Mucosa of stomach (tissue), 1 donor: ENCODE data around the gene IRGQ.
"Not testable (repeated sequence)": the region's sequence is repeated elsewhere in the genome, so short reads cannot be mapped to it uniquely, and the experiment has no call there.

ENCODE experiments used
- H3K27me3 ChIP-seq: one replicate; pipeline ENCODE4 v1.7.0; 2013; ENCODE audit warnings: mild to moderate bottlenecking, low read length; ENCODE audit not compliant: control insufficient read depth, insufficient read depth
- H3K36me3 ChIP-seq: one replicate; pipeline ENCODE4 v1.7.0; 2013; ENCODE audit warnings: low read length; ENCODE audit not compliant: control insufficient read depth, insufficient read depth
- H3K4me1 ChIP-seq: one replicate; pipeline ENCODE4 v1.7.0; 2013; ENCODE audit warnings: mild to moderate bottlenecking, low read length; ENCODE audit not compliant: control insufficient read depth, insufficient read depth
- H3K4me3 ChIP-seq: one replicate; pipeline ENCODE4 v1.7.0; 2013; ENCODE audit warnings: low read length
- H3K9ac ChIP-seq: one replicate; pipeline ENCODE4 v1.7.0; 2013; ENCODE audit warnings: mild to moderate bottlenecking, low read length, moderate library complexity
- H3K9me3 ChIP-seq: one replicate; pipeline ENCODE4 v1.7.0; 2013; ENCODE audit warnings: mild to moderate bottlenecking, low read length, moderate library complexity; ENCODE audit not compliant: control insufficient read depth
- donor health status: Pancreatic carcinoma.

Gene IRGQ

GRCh38 chr19:43555185-43555770 is 40.7 kb downstream of the IRGQ start:
- Histone ChIP-seq H3K4me1 (no peaks in the 10 kb centered on the region), H3K9ac (no peak overlapping the region), H3K27me3 (no peaks in the 10 kb centered on the region), H3K36me3 (peaks cover 14% of the 10 kb centered on the region), H3K4me3 (no peak overlapping the region), H3K9me3 (no peaks in the 10 kb centered on the region)

GRCh38 chr19:43554317-43554895 is 41.5 kb downstream of the IRGQ start:
- Histone ChIP-seq H3K4me1 (no peaks in the 10 kb centered on the region), H3K9me3 (no peaks in the 10 kb centered on the region), H3K9ac (no peak overlapping the region), H3K27me3 (no peaks in the 10 kb centered on the region), H3K4me3 (no peak overlapping the region), H3K36me3 (peaks cover 14% of the 10 kb centered on the region)

- H3K36me3 ChIP-seq, result peaks cover 14% of the 10 kb centered on the region
Measured at GRCh38 chr19:43553656-43554055, 42.3 kb downstream of the IRGQ start.

GRCh38 chr19:43552616-43553015 is 43.3 kb downstream of the IRGQ start:
- Histone ChIP-seq H3K4me1 (no peaks in the 10 kb centered on the region), H3K27me3 (no peaks in the 10 kb centered on the region), H3K4me3 (no peak overlapping the region), H3K36me3 (peaks cover 14% of the 10 kb centered on the region), H3K9me3 (no peaks in the 10 kb centered on the region), H3K9ac (no peak overlapping the region)

More at GRCh38 chr19:43553656-43554055, 42.3 kb downstream of the IRGQ start:
- no peaks in the 10 kb centered on the region for H3K27me3 ChIP-seq
- no peak overlapping the region for H3K4me3 ChIP-seq
- H3K9ac ChIP-seq, result no peak overlapping the region
- no peaks in the 10 kb centered on the region for H3K4me1 ChIP-seq
- H3K9me3 ChIP-seq, result no peaks in the 10 kb centered on the region

GRCh38 chr19:43552198-43552450 is 43.8 kb downstream of the IRGQ start:
- Histone ChIP-seq H3K4me3 (no peak overlapping the region), H3K36me3 (peaks cover 14% of the 10 kb centered on the region), H3K4me1 (no peaks in the 10 kb centered on the region), H3K9me3 (no peaks in the 10 kb centered on the region), H3K27me3 (no peaks in the 10 kb centered on the region), H3K9ac (no peak overlapping the region)

GRCh38 chr19:43551399-43552197 is 44.3 kb downstream of the IRGQ start:
- Histone ChIP-seq H3K36me3 (peaks cover 14% of the 10 kb centered on the region), H3K4me1 (no peaks in the 10 kb centered on the region), H3K27me3 (no peaks in the 10 kb centered on the region), H3K9ac (no peak overlapping the region), H3K4me3 (no peak overlapping the region), H3K9me3 (no peaks in the 10 kb centered on the region)

- Histone ChIP-seq H3K36me3 (peaks cover 7% of the 10 kb centered on the region), H3K9ac (no peak overlapping the region), H3K27me3 (no peaks in the 10 kb centered on the region), H3K4me3 (no peak overlapping the region), H3K9me3 (no peaks in the 10 kb centered on the region), H3K4me1 (no peaks in the 10 kb centered on the region)
Measured at GRCh38 chr19:43548706-43549105, 47.2 kb downstream of the IRGQ start.

- H3K9me3 ChIP-seq, H3K36me3 ChIP-seq, H3K4me1 ChIP-seq, H3K4me3 ChIP-seq, H3K9ac ChIP-seq, H3K27me3 ChIP-seq: not testable (repeated sequence)
Measured at GRCh38 chr19:43547926-43548325, 48.0 kb downstream of the IRGQ start.

GRCh38 chr19:43546581-43546980 is 49.4 kb downstream of the IRGQ start:
- Histone ChIP-seq H3K36me3 (peaks cover 1% of the 10 kb centered on the region), H3K9me3 (no peaks in the 10 kb centered on the region), H3K4me3 (no peak overlapping the region), H3K9ac (no peak overlapping the region), H3K27me3 (no peaks in the 10 kb centered on the region), H3K4me1 (no peaks in the 10 kb centered on the region)

- H3K9ac ChIP-seq, result no peak overlapping the region
- no peaks in the 10 kb centered on the region for H3K36me3 ChIP-seq
Measured at GRCh38 chr19:43545981-43546380, 50.0 kb downstream of the IRGQ start.

GRCh38 chr19:43545276-43545675 is 50.7 kb downstream of the IRGQ start:
- no peak overlapping the region for H3K9ac ChIP-seq
- no peaks in the 10 kb centered on the region for H3K9me3 ChIP-seq
- H3K4me3 ChIP-seq, result no peak overlapping the region
- H3K27me3 ChIP-seq, result no peaks in the 10 kb centered on the region
- no peaks in the 10 kb centered on the region for H3K4me1 ChIP-seq
- H3K36me3 ChIP-seq, result no peaks in the 10 kb centered on the region

More at GRCh38 chr19:43545981-43546380, 50.0 kb downstream of the IRGQ start:
- no peaks in the 10 kb centered on the region for H3K4me1 ChIP-seq
- no peak overlapping the region for H3K4me3 ChIP-seq
- H3K27me3 ChIP-seq, result no peaks in the 10 kb centered on the region
- no peaks in the 10 kb centered on the region for H3K9me3 ChIP-seq

GRCh38 chr19:43544077-43544476 is 51.9 kb downstream of the IRGQ start:
- H3K9me3 ChIP-seq, result no peaks in the 10 kb centered on the region
- H3K4me3 ChIP-seq, result no peak overlapping the region
- no peaks in the 10 kb centered on the region for H3K36me3 ChIP-seq
- H3K9ac ChIP-seq, result no peak overlapping the region
- H3K4me1 ChIP-seq, result no peaks in the 10 kb centered on the region
- no peaks in the 10 kb centered on the region for H3K27me3 ChIP-seq
